Transverse colon (tissue), 4 donors: Measurements from ENCODE around the gene ZKSCAN1.

Experiments
- CTCF ChIP-seq, 5 experiments: fragments of 200-600 bp in 3 of 5; fragments of 450-650 bp in 2 of 5; sonication (generic) in 3 of 5; IDR thresholded peaks; 1 replicate in 2 of 5; 2 replicates in 3 of 5; pipeline ENCODE4 v1.5.1; 2016 to 2017; ENCODE audit warnings: antibody characterized with exemption in 5 of 5, inconsistent platforms in 3 of 5, mild to moderate bottlenecking in 2 of 5, moderate library complexity in 1 of 5
- POLR2AphosphoS5 ChIP-seq, 3 donors: sonication (generic); formaldehyde crosslinking; IDR thresholded peaks; one replicate each; pipeline ENCODE4 v1.6.1; 2016; ENCODE audit warnings: antibody characterized with exemption in 3 of 3

DNA sequence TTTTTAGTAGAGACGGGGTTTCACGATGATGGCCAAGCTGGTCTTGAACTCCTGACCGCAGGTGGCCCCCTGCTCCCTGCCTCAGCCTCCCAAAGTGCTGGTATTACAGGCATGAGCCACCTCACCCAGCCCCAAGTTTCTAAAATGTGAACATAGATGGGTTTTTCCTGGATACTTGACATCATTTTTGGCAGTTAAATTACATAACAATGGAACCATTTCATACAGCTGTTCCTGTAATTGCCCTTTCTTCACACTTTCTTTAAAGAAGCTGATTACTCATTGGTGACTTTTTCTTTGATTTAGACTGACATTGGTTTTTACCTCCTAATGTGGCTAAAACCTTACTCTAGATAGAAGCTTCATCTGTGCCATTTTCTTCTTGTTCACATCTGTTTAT, 5.9 kb downstream of the ZKSCAN1 start:
- no peak for TF ChIP-seq POLR2AphosphoS5 (IDR thresholded peaks at IDR 0.05)
- TF ChIP-seq CTCF (IDR thresholded peaks at IDR 0.05): no peak
